Measurements from ENCODE around the gene SF3A1. TPM values are rescaled to one million over a fixed set of nuclear protein-coding genes. Genes with fewer than 3 reads are reported as not detected.

Gene SF3A1
- polyA plus RNA-seq, 1 donor from 2014 or later: 14.4 TPM

- TF ChIP-seq, protein P1, sequence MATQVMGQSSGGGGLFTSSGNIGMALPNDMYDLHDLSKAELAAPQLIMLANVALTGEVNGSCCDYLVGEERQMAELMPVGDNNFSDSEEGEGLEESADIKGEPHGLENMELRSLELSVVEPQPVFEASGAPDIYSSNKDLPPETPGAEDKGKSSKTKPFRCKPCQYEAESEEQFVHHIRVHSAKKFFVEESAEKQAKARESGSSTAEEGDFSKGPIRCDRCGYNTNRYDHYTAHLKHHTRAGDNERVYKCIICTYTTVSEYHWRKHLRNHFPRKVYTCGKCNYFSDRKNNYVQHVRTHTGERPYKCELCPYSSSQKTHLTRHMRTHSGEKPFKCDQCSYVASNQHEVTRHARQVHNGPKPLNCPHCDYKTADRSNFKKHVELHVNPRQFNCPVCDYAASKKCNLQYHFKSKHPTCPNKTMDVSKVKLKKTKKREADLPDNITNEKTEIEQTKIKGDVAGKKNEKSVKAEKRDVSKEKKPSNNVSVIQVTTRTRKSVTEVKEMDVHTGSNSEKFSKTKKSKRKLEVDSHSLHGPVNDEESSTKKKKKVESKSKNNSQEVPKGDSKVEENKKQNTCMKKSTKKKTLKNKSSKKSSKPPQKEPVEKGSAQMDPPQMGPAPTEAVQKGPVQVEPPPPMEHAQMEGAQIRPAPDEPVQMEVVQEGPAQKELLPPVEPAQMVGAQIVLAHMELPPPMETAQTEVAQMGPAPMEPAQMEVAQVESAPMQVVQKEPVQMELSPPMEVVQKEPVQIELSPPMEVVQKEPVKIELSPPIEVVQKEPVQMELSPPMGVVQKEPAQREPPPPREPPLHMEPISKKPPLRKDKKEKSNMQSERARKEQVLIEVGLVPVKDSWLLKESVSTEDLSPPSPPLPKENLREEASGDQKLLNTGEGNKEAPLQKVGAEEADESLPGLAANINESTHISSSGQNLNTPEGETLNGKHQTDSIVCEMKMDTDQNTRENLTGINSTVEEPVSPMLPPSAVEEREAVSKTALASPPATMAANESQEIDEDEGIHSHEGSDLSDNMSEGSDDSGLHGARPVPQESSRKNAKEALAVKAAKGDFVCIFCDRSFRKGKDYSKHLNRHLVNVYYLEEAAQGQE (IDR thresholded peaks at IDR 0.05; ENCODE audit: borderline replicate concordance): no peak
- TF ChIP-seq POLR2AphosphoS5 (IDR thresholded peaks at IDR 0.05) (no peak), EP300 (conservative IDR thresholded peaks at IDR 0.05; ENCODE audit: poor library complexity, severe bottlenecking) (no peak), SMC3 (conservative IDR thresholded peaks at IDR 0.05; ENCODE audit: poor library complexity) (no peak), TAF1 (IDR thresholded peaks at IDR 0.05; ENCODE audit: low read depth) (no peak), EZH2 (IDR thresholded peaks at IDR 0.05; ENCODE audit: borderline replicate concordance, insufficient read depth, low read length, poor library complexity, severe bottlenecking) (no peak), MXI1 (conservative IDR thresholded peaks at IDR 0.05; ENCODE audit: poor library complexity, severe bottlenecking) (no peak)
- H3K36me3 ChIP-seq (ENCODE audit: insufficient read depth, low read length): no peaks in the 10 kb centered on the region
- no peak overlapping the region for H3K27ac ChIP-seq (ENCODE audit: low read length)
- no peaks in the 10 kb centered on the region for H3F3A ChIP-seq (ENCODE audit: insufficient read depth, low read length, poor library complexity, severe bottlenecking)
- H3K9ac ChIP-seq (ENCODE audit: low read length): no peak overlapping the region
- H3K79me2 ChIP-seq (replicated peaks; ENCODE audit: insufficient read depth, low read length): no peaks in the 10 kb centered on the region
- H3K4me3 ChIP-seq (ENCODE audit: low read length): no peak overlapping the region
- H3K9me3 ChIP-seq (ENCODE audit: low read length): no peaks in the 10 kb centered on the region
- no peak overlapping the region for H3K4me2 ChIP-seq (ENCODE audit: low read length)
- no peaks in the 10 kb centered on the region for H3K9me2 ChIP-seq (ENCODE audit: insufficient read depth, low read length)
- H3K27me3 ChIP-seq (ENCODE audit: insufficient read depth, low read depth, low read length): no peaks in the 10 kb centered on the region
- no peaks in the 10 kb centered on the region for H4K20me1 ChIP-seq (ENCODE audit: insufficient read depth)
- H2AFZ ChIP-seq (ENCODE audit: low read depth, low read length): no peak overlapping the region
Measured at GRCh38 chr22:30308093-30308492, 48.6 kb downstream of the SF3A1 start.

GRCh38 chr22:30307041-30307574 lies 49.6 kb downstream of the SF3A1 start:
- Histone ChIP-seq H3K27me3 (ENCODE audit: insufficient read depth, low read depth, low read length) (no peaks in the 10 kb centered on the region), H3K36me3 (ENCODE audit: insufficient read depth, low read length) (no peaks in the 10 kb centered on the region), H3K79me2 (replicated peaks; ENCODE audit: insufficient read depth, low read length) (no peaks in the 10 kb centered on the region), H3K4me3 (ENCODE audit: low read length) (no peak overlapping the region), H3K9me2 (ENCODE audit: insufficient read depth, low read length) (no peaks in the 10 kb centered on the region), H3K4me2 (ENCODE audit: low read length) (no peak overlapping the region), H3F3A (ENCODE audit: insufficient read depth, low read length, poor library complexity, severe bottlenecking) (no peaks in the 10 kb centered on the region), H3K9me3 (ENCODE audit: low read length) (no peaks in the 10 kb centered on the region), H4K20me1 (ENCODE audit: insufficient read depth) (no peaks in the 10 kb centered on the region), H3K9ac (ENCODE audit: low read length) (no peak overlapping the region), H2AFZ (ENCODE audit: low read depth, low read length) (no peak overlapping the region), H3K27ac (ENCODE audit: low read length) (no peak overlapping the region)
- TF ChIP-seq CTCF (IDR thresholded peaks at IDR 0.05; ENCODE audit: poor library complexity, severe bottlenecking) (no peak), POLR2AphosphoS5 (IDR thresholded peaks at IDR 0.05) (no peak), SMC3 (conservative IDR thresholded peaks at IDR 0.05; ENCODE audit: poor library complexity) (no peak), MXI1 (conservative IDR thresholded peaks at IDR 0.05; ENCODE audit: poor library complexity, severe bottlenecking) (no peak), TAF1 (IDR thresholded peaks at IDR 0.05; ENCODE audit: low read depth) (no peak), EP300 (conservative IDR thresholded peaks at IDR 0.05; ENCODE audit: poor library complexity, severe bottlenecking) (no peak), RAD21 (conservative IDR thresholded peaks at IDR 0.05) (no peak), EZH2 (IDR thresholded peaks at IDR 0.05; ENCODE audit: borderline replicate concordance, insufficient read depth, low read length, poor library complexity, severe bottlenecking) (no peak)
- TF ChIP-seq, protein P1 (IDR thresholded peaks at IDR 0.05; ENCODE audit: borderline replicate concordance): no peak
